Astrocyte (in vitro differentiated cells and primary cell): Measurements from ENCODE around the gene TMEM87B. TPM values are rescaled to one million over a fixed set of nuclear protein-coding genes. Genes with fewer than 3 reads are reported as not detected.
A peak's percentile ranks its signal among the peaks of the same experiment; 100 is the strongest.
"Not testable (repeated sequence)": the region's sequence is repeated elsewhere in the genome, so short reads cannot be mapped to it uniquely, and the experiment has no call there.

Experiments
- DNase-seq: peaks from one replicate; pipeline ENCODE4 v3.0.0-alpha.2; 2010; ENCODE audit warnings: low read depth
- FAIRE-seq: peaks from 2 replicates; lab custom pipeline; 2011; peaks lifted over from hg19 to GRCh38; lab: Jason Lieb, UNC
- H2AFZ ChIP-seq: 2 replicates; pipeline ENCODE4 v1.6.0; 2012; ENCODE audit warnings: low read depth, low read length, inconsistent platforms
- H3K27ac ChIP-seq: 2 replicates; pipeline ENCODE4 v1.5.1; 2011; ENCODE audit warnings: low read depth, low read length, inconsistent platforms
- H3K27me3 ChIP-seq: 2 replicates; pipeline ENCODE4 v1.6.0; 2011; ENCODE audit warnings: low read length, inconsistent platforms; ENCODE audit not compliant: insufficient read depth
- H3K36me3 ChIP-seq: 2 replicates; pipeline ENCODE4 v1.5.1; 2011; ENCODE audit warnings: low read length, inconsistent platforms; ENCODE audit not compliant: insufficient read depth
- H3K4me1 ChIP-seq: 2 replicates; pipeline ENCODE4 v1.5.1; 2011; ENCODE audit warnings: low read length, inconsistent platforms; ENCODE audit not compliant: insufficient read depth
- H3K4me2 ChIP-seq: 2 replicates; pipeline ENCODE4 v1.6.0; 2012; ENCODE audit warnings: low read length, inconsistent platforms
- H3K4me3 ChIP-seq: 2 replicates; pipeline ENCODE4 v1.5.1; 2011; ENCODE audit warnings: low read depth, mild to moderate bottlenecking, low read length, inconsistent platforms; ENCODE audit not compliant: insufficient read depth
- H3K79me2 ChIP-seq: 2 replicates; pipeline ENCODE4 v1.6.0; 2012; ENCODE audit warnings: mild to moderate bottlenecking, low read length, inconsistent platforms; ENCODE audit not compliant: insufficient read depth
- H3K9ac ChIP-seq: 2 replicates; pipeline ENCODE4 v1.6.0; 2012; ENCODE audit warnings: mild to moderate bottlenecking, low read length, inconsistent platforms
- H3K9me3 ChIP-seq: 2 replicates; pipeline ENCODE4 v1.5.1; 2012; ENCODE audit warnings: low read depth, mild to moderate bottlenecking, low read length, inconsistent platforms; ENCODE audit not compliant: insufficient read depth
- H4K20me1 ChIP-seq: 2 replicates; pipeline ENCODE4 v1.6.0; 2012; ENCODE audit warnings: low read length, inconsistent platforms; ENCODE audit not compliant: insufficient read depth
- H3K27ac Mint-ChIP-seq: one replicate; pipeline ENCODE4 v1.8.0; 2021; ENCODE audit warnings: mild to moderate bottlenecking, mixed read lengths; ENCODE audit not compliant: unreplicated experiment
- H3K27me3 Mint-ChIP-seq: one replicate; pipeline ENCODE4 v1.8.0; 2021; ENCODE audit warnings: low read depth, mixed read lengths; ENCODE audit not compliant: unreplicated experiment
- H3K36me3 Mint-ChIP-seq: one replicate; pipeline ENCODE4 v1.8.0; 2021; ENCODE audit warnings: low read depth, mixed read lengths; ENCODE audit not compliant: unreplicated experiment
- H3K4me1 Mint-ChIP-seq: one replicate; pipeline ENCODE4 v1.8.0; 2021; ENCODE audit warnings: low read depth, mixed read lengths; ENCODE audit not compliant: unreplicated experiment
- H3K4me3 Mint-ChIP-seq: one replicate; pipeline ENCODE4 v1.8.0; 2021; ENCODE audit warnings: mild to moderate bottlenecking, moderate library complexity, mixed read lengths; ENCODE audit not compliant: unreplicated experiment
- H3K9me3 Mint-ChIP-seq: one replicate; pipeline ENCODE4 v1.8.0; 2021; ENCODE audit warnings: mild to moderate bottlenecking, mixed read lengths; ENCODE audit not compliant: unreplicated experiment
- EZH2 ChIP-seq: IDR thresholded peaks from 2 replicates; pipeline ENCODE4 v1.6.1; 2012; ENCODE audit warnings: mild to moderate bottlenecking, low read length, inconsistent platforms; ENCODE audit not compliant: insufficient read depth
- total RNA-seq: library from RNA; stranded (reverse); gene quantifications from 2 replicates; pipeline ENCODE4 v1.2.1, GENCODE V29; 2021
- TF ChIP-seq, protein P1 (sequence below): IDR thresholded peaks from 2 replicates; pipeline ENCODE4 v1.5.1; 2011; ENCODE audit warnings: low read depth, mild to moderate bottlenecking, inconsistent platforms, low read length, moderate library complexity; ENCODE audit not compliant: insufficient read depth

TMEM87B gene
- total RNA-seq, 1 donor from 2014 or later: 27.2 TPM

DNA sequence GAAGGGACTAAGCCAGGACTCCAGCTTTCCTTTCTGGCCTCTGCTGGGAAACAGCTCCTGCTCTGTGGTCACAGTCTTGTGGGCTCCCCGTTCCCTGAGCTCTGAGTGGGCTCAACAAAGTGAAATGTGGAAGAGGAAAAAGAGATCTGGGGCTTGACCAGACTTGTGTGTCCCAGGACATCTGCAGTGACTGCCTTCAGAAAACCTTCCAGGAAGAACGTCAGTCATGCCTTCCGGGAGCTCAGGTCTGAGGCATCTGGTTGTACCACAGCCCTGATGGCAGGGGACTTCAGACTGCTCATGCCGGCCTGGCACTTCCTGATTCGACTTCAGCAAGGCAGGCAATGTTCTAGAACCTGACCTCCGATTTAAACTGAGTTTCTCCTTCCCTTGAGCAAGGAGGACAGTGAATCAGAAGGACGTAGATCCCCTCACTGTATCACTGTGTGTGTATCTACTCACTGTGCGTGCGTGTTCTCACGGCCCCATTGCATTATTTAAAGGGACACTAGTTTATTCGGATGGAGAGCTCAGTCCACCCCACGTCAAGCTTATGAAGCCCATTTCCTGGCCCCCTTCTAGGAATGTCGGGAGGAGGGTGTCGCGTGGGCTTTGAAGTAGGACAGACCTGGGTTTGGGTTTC lies 82.6 kb downstream of the TMEM87B start:
- peak overlapping the region; percentile 83 for H3K4me2 ChIP-seq
- Mint-ChIP-seq H3K36me3 (no peaks in the 10 kb centered on the region), H3K4me1 (no peaks in the 10 kb centered on the region), H3K27me3 (peaks cover 44% of the 10 kb centered on the region), H3K9me3 (peaks cover 6% of the 10 kb centered on the region), H3K27ac (no peak overlapping the region), H3K4me3 (peak overlapping the region; percentile 67)
- FAIRE-seq (peak; percentile 29), DNase-seq (peak; percentile 5)
- H2AFZ ChIP-seq: peak overlapping the region; percentile 67
- peaks cover 12% of the 10 kb centered on the region for H3K27me3 ChIP-seq
- H3K27ac ChIP-seq: no peak overlapping the region
- peak overlapping the region; percentile 55 for H3K4me3 ChIP-seq
- H4K20me1 ChIP-seq: no peaks in the 10 kb centered on the region
- no peaks in the 10 kb centered on the region for H3K9me3 ChIP-seq
- no peaks in the 10 kb centered on the region for H3K36me3 ChIP-seq
- TF ChIP-seq, protein P1, sequence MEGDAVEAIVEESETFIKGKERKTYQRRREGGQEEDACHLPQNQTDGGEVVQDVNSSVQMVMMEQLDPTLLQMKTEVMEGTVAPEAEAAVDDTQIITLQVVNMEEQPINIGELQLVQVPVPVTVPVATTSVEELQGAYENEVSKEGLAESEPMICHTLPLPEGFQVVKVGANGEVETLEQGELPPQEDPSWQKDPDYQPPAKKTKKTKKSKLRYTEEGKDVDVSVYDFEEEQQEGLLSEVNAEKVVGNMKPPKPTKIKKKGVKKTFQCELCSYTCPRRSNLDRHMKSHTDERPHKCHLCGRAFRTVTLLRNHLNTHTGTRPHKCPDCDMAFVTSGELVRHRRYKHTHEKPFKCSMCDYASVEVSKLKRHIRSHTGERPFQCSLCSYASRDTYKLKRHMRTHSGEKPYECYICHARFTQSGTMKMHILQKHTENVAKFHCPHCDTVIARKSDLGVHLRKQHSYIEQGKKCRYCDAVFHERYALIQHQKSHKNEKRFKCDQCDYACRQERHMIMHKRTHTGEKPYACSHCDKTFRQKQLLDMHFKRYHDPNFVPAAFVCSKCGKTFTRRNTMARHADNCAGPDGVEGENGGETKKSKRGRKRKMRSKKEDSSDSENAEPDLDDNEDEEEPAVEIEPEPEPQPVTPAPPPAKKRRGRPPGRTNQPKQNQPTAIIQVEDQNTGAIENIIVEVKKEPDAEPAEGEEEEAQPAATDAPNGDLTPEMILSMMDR: no peak
- no peak for TF ChIP-seq EZH2
- peaks cover 7% of the 10 kb centered on the region for H3K4me1 ChIP-seq
- H3K79me2 ChIP-seq: no peaks in the 10 kb centered on the region
- peak overlapping the region; percentile 39 for H3K9ac ChIP-seq

DNA sequence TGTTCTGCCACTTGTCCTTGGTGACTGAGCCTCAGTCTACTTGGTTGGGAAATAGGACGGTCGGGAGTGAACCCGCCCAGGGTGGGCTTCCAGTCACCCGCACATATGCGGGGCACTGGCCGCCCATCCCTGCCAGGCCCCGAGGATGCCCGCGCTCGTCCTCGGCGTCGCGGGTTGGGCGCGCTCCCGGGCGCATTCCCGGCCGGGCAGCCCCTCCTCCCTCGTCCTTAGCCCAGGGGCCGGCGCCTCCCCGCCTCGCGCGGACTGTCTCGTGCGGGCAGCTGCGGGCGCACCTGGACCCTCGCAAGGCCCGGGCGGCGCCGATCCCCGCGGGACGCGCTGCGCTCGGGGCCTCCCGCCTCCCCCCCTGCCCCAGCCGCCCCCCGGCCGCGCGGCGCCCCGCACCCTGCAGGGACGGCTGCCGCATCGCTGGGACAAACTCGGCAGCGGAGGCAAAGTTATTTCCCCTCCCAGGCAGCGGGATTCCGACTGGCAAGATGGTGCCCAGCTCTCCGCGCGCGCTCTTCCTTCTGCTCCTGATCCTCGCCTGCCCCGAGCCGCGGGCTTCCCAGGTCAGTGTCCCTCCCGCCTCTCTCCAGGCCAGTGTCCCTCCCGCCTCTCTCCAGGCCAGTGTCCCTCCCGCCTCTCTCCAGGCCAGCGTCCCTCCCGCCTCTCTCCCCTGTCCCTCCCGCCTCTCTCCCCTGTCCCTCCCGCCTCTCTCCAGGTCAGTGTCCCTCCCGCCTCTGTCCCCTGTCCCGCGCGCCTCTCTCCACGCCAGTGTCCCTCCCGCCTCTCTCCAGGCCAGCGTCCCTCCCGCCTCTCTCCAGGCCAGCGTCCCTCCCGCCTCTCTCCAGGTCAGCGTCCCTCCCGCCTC lies 83.3 kb downstream of the TMEM87B start, which contains the start of gene FBLN7:
Gene FBLN7 (plus strand): TSS at position 227 of the 874 bp plus-strand sequence. CDS start 271 bp downstream, at position 498.
- Mint-ChIP-seq H3K27me3 (peaks cover 49% of the 10 kb centered on the region), H3K4me3 (peak within 1 kb of the TSS; percentile 78), H3K9me3 (peaks cover 3% of the 10 kb centered on the region), H3K27ac (no peak within 1 kb of the TSS), H3K36me3 (no peaks in the 10 kb centered on the region), H3K4me1 (no peaks in the 10 kb centered on the region)
- peak within 1 kb of the TSS; percentile 83 for H3K4me2 ChIP-seq
- H4K20me1 ChIP-seq: no peaks in the 10 kb centered on the region
- peaks cover 7% of the 10 kb centered on the region for H3K4me1 ChIP-seq
- H3K27ac ChIP-seq: no peak within 1 kb of the TSS
- FAIRE-seq: no peak
- H3K9me3 ChIP-seq: no peaks in the 10 kb centered on the region
- peaks cover 12% of the 10 kb centered on the region for H3K27me3 ChIP-seq
- TF ChIP-seq, protein P1: no peak
- TF ChIP-seq EZH2: no peak
- no peak for DNase-seq
- H2AFZ ChIP-seq: peak within 1 kb of the TSS; percentile 67
- no peaks in the 10 kb centered on the region for H3K36me3 ChIP-seq
- H3K9ac ChIP-seq: peak within 1 kb of the TSS; percentile 39
- H3K4me3 ChIP-seq: peak within 1 kb of the TSS; percentile 55
- no peaks in the 10 kb centered on the region for H3K79me2 ChIP-seq

DNA sequence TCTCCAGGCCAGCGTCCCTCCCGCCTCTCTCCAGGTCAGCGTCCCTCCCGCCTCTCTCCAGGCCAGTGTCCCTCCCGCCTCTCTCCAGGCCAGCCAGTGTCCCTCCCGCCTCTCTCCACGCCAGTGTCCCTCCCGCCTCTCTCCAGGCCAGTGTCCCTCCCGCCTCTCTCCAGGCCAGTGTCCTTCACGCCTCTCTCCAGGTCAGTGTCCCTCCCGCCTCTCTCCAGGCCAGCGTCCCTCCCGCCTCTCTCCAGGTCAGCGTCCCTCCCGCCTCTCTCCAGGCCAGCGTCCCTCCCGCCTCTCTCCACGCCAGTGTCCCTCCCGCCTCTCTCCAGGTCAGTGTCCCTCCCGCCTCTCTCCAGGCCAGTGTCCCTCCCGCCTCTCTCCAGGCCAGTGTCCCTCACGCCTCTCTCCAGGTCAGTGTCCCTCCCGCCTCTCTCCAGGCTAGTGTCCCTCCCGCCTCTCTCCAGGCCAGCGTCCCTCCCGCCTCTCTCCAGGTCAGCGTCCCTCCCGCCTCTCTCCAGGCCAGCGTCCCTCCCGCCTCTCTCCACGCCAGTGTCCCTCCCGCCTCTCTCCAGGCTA lies 84.1 kb downstream of the TMEM87B start:
- not testable (repeated sequence) for H3K36me3 Mint-ChIP-seq, DNase-seq, H3K27ac Mint-ChIP-seq, H4K20me1 ChIP-seq, H3K9me3 Mint-ChIP-seq, H3K4me1 Mint-ChIP-seq, H3K4me3 ChIP-seq, H3K79me2 ChIP-seq, H3K4me3 Mint-ChIP-seq, FAIRE-seq, H3K9me3 ChIP-seq, H3K27ac ChIP-seq, H3K4me1 ChIP-seq, H2AFZ ChIP-seq, H3K36me3 ChIP-seq
- H3K9ac ChIP-seq: peak overlapping the region; percentile 10
- peaks cover 49% of the 10 kb centered on the region for H3K27me3 Mint-ChIP-seq
- peaks cover 12% of the 10 kb centered on the region for H3K27me3 ChIP-seq
- H3K4me2 ChIP-seq: peak overlapping the region; percentile 83

DNA sequence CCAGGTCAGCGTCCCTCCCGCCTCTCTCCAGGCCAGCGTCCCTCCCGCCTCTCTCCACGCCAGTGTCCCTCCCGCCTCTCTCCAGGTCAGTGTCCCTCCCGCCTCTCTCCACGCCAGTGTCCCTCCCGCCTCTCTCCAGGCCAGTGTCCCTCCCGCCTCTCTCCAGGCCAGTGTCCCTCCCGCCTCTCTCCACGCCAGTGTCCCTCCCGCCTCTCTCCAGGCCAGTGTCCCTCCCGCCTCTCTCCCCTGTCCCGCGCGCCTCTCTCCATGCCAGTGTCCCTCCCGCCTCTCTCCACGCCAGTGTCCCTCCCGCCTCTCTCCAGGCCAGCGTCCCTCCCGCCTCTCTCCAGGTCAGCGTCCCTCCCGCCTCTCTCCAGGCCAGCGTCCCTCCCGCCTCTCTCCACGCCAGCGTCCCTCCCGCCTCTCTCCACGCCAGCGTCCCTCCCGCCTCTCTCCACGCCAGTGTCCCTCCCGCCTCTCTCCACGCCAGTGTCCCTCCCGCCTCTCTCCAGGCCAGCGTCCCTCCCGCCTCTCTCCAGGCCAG lies 84.7 kb downstream of the TMEM87B start:
- Histone ChIP-seq H2AFZ (peak overlapping the region; percentile 34), H3K27me3 (peaks cover 12% of the 10 kb centered on the region), H3K4me2 (peak overlapping the region; percentile 63)
- not testable (repeated sequence) for H3K4me3 ChIP-seq, H3K36me3 Mint-ChIP-seq, H3K27ac ChIP-seq, H3K9ac ChIP-seq, H3K79me2 ChIP-seq, H3K9me3 ChIP-seq, H4K20me1 ChIP-seq, DNase-seq, H3K9me3 Mint-ChIP-seq, H3K4me1 ChIP-seq, H3K36me3 ChIP-seq, H3K4me3 Mint-ChIP-seq, H3K27ac Mint-ChIP-seq, FAIRE-seq, H3K4me1 Mint-ChIP-seq
- peaks cover 49% of the 10 kb centered on the region for H3K27me3 Mint-ChIP-seq
